Measurements from ENCODE around the gene TCERG1. TPM values are rescaled to one million over a fixed set of nuclear protein-coding genes. Genes with fewer than 3 reads are reported as not detected.

TCERG1 gene
- total RNA-seq, 1 donor from 2014 or later: 15.9 TPM

DNA sequence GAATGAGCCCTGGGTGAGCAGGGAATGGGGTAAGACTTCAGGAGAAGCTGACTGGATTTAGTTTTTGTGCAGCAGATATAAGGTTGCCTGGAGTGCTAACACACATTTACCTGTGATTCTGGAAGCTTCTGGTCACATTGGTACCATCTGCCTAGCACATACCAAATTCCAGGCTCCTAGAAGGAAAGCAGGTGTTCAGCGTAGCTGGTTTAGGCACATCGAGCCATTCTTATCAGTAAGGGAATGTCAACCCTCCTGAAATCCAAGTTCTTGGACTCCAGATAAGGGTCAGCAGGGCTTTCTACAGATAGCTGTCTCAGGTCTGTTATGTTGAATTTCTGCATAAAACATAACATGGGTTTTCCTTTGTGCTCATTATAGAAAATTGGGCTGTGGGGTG, 10.3 kb downstream of the TCERG1 start:
- DNase-seq (ENCODE audit: low read depth in 2 of 2): no peak

DNA sequence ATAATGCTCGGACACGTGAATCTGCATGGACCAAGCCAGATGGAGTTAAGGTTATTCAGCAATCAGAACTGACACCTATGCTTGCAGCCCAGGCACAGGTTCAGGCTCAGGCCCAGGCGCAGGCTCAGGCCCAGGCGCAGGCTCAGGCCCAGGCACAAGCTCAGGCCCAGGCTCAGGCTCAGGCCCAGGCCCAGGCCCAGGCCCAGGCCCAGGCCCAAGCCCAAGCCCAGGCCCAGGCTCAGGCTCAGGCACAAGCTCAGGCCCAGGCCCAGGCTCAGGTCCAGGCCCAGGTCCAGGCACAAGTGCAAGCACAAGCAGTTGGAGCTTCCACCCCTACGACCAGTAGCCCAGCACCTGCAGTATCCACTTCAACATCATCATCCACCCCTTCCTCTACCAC, 11.8 kb downstream of the TCERG1 start:
- DNase-seq (ENCODE audit: low read depth in 2 of 2): no peak

DNA sequence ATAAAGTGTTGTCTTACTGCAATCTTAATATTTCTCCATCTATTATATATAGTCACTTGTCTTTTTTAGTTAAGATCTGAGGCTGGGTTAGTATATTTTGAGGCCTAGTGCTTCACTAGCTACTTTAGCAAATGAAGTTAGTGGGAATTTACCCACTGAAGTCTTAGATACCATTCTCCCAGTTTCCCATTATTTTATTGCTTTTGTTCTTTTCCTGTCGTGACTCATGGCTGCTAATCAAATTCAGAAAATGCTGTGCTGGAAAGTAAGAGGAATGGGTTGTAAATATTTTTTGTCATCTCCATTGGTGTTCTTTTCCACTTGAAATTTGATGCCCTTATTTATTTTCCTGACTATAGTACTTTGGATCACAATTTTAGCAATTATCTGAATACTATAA, 14.2 kb downstream of the TCERG1 start:
- peak; percentile 70 to 83 for DNase-seq (ENCODE audit: low read depth in 2 of 2)

DNA sequence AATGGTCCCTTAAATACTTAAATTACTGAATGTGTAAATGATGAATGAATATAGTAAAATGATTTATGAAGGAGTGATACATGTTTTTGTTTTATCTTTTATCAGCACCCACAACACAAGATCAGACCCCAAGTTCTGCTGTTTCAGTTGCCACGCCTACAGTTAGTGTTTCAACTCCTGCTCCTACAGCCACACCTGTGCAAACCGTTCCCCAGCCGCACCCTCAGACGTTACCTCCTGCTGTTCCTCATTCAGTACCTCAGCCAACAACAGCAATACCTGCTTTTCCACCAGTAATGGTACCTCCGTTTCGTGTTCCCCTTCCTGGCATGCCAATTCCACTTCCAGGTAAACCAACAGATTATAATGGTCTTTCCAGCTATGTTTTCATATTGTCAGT, 16.3 kb downstream of the TCERG1 start:
- DNase-seq (ENCODE audit: low read depth in 2 of 2): no peak

DNA sequence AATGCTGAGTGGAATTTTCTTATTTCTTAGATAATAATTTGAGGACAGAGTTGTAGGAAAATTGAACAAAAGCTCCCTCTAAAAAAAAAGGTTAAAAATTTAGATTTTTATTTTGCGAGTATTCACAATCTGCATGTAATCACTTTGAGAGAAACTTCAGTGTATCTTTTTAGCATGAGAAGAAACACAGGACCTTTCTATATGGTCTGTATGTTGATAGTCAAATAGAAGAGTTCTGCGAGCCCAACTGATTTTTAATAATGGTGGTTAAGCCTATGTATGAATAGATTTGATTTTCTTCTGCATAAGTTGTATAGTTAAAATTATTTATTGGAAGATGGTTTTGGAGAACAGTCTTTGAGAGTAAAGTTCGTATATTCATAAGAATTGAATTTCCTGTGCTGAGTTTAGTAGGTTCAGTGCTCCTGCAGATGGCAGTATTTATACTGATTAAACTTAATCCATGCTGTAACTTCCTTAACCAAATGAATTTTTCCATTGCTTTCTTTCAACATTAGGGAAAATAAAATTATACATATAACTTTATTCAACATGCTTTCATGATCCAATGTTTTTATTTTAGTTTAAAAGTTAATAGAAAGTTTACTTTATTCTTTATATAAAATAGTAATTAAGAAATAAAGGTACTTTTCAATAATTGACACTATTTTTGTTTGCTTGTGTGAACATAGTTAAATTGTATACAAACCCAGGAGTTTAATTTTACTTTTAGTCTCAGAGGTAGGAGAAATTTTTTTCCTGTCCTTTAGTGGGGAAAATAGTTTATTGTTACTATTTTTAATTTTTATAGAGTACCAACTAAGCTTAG, 19.6 kb downstream of the TCERG1 start:
- DNase-seq (ENCODE audit: low read depth in 2 of 2): peak; percentile 33 to 65

DNA sequence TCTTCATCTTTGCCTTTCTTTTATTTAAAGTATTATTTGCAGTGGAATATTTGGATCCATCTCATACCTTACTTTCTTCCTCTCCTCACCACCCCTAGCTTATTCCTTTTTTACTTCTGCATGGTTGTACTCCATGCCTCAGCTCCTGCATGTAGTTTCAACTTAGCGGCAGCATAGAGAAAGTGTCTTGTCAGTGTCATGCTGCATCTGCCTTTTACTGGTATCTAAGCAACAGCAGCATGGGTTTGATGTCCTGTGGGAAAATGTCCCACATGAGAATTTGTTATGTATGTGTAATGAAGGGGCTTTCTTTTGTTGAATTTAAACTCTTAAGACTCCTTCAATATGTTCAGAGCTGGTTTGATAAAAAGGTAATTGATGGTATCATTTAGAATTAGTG, 20.6 kb downstream of the TCERG1 start:
- no peak for DNase-seq (ENCODE audit: low read depth in 2 of 2)

DNA sequence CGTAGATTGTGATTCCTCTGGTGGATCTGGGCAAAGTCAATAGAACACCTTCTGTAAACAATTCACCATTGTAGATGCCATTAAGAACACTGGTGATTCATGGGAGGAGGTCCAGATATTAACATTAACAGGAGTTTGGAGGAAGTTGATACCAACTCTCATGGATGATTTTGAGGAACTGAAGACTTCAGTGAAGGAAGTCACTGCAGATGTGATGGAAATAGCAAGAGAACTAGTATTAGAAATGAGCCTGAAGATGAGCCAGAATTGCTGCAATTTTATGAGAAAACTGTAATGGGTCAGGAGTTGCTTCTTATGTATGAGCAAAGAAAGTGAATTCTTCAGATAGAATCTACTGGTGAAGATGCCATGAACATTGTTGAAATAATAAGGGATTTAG, 26.9 kb downstream of the TCERG1 start:
- DNase-seq (ENCODE audit: low read depth in 2 of 2): no peak

DNA sequence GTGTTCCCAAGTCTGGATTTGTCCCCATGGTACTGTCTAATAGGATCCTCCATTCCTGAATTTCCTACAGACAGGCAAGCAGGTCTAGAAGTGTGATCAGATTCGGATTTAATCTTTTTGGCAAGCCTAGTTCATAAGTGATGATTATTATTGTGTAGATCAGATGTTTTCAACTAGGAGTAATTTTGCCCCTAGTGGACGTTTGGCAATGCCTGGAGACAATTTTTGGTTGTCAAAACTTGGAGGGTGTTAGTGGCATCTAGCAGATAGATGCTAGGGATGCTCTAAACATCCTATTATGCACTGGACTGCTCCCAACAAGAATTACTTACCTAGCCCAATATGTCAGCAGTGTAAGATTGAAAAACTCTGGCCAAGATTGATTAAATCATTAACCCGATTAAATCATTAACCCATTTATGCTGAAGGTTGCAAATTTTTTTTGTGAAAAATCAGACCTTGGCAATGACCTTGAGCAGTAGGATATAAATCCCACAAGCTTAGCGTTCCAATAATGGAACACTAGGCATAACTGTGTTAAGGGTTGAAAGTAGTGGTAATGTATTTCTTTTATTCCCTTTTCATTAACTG, 28.2 kb downstream of the TCERG1 start:
- DNase-seq (ENCODE audit: low read depth in 2 of 2): peak in 1 of 2 donors; percentile 7

DNA sequence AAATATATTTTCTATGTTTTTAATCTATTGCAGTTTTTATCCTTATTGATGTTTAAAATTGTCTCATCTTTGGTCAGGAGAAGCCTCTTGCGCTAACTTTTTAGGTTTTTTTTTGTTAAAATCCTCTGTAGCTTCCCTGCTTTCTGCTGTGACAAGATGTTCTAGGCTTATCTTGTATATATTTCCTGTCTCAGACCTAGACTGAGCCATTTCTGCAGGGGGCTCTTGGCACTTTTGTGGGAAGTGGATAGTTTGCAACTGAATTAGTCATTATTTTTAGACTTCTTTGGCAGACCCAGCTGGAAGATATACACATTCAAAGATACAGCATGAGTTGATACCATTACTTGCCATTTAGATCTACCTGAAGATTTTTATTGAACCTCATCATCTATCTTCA, 28.8 kb downstream of the TCERG1 start:
- DNase-seq (ENCODE audit: low read depth in 2 of 2): peak in 1 of 2 donors; percentile 10

DNA sequence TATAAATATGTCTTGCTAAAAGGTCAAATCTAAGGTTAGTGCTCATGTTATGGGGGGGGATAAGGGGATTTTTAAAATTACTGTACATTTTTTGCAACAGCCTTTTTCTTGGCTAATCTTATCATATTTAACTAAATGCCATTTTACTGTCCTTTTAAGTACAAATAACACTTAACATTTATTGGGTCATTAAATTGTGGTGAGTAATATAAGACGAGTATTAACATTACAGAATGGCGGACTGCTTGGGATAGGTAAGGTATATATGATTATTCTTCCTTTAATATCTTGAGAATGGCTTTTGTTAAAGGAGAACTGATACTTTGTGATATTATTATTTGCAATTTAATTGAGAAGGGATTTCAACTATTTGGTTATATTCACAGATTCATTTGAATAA, 35.6 kb downstream of the TCERG1 start:
- DNase-seq (ENCODE audit: low read depth in 2 of 2): no peak

DNA sequence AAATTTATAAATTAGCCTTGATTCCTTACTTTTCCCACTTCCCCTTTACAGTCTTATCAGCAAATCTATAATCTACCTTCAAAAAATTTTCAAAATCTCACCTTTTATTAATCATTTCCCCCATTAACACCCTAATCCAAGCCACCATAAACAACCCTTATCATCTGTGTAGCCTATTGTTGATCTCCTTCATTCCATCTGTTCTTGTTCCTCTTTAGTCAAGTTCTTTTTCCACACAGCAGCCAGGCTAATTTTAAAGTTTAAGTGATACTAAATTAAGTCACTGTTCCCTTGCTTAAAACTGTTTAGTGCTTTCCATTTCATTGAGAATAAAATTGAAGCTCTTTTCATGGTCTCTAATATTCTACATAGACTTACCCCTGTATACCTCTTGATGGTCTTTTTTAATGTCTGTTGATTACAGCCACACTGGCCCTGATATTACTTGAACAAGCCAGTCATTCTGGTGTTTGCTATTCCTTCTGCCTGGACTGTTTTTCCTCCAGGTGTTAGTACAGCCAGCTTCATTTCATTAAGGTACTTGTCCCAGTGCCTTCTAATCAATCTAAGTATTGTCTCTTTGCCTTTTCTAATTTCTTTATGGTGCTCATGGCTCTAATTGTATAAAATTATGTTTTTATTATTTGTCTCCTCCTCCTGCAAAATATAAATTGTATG, 37.7 kb downstream of the TCERG1 start:
- no peak for DNase-seq (ENCODE audit: low read depth in 2 of 2)

DNA sequence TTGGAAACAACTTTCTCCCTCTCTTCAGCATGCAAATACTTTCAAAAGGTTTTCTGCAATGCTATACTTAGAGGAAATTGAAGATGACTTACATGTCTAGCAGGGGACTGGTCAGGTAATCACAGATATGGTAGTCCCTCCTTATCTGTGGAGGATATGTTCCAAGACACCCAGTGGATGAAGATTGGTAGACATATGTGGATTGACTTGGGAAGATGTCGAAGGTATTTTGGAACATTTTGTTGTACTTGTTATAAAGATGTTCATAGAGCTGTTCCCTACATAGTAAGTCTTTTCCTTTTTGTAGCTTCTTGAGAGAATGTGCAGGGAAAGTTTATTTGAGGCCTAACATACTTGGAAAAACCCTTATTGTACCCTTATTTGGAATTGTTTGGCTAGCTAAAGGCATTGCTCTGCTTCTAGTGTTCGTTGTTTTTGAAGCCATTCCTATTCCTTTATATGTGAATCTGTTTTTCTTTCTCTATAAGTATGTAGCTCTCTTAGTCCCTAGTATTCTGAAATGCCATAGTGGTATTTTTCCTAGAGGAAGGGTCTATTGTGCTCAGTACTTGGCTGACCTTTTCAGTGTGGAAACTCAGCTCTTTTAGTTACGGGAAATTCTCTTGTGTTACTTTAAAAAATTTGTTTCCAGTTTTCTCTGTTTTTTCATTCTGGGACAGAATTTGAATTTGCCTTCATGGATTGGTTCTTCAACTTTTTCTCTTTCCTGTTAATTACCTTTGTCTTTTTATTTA, 43.1 kb downstream of the TCERG1 start:
- peak in 1 of 2 donors; percentile 86 for DNase-seq (ENCODE audit: low read depth in 2 of 2)

DNA sequence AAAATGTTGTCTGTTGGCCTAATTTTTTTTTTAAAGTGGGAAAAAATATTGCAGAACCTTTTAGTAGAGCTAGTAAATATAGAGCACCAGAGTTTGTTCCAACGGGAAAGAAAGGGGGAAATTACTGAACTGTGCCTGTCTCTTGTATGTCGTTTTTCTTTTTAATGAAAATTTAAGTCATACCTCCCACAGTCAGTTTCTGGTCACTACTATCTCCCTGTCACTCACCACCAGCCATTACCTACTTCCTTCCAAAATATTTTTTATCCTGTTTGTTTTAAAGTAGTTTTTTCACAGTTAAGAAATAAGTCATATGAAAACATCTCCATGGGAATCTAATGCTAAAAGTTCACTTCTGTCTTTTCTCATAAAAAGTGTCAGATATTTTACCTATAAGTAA, 47.5 kb downstream of the TCERG1 start:
- DNase-seq (ENCODE audit: low read depth in 2 of 2): peak in 1 of 2 donors; percentile 85

DNA sequence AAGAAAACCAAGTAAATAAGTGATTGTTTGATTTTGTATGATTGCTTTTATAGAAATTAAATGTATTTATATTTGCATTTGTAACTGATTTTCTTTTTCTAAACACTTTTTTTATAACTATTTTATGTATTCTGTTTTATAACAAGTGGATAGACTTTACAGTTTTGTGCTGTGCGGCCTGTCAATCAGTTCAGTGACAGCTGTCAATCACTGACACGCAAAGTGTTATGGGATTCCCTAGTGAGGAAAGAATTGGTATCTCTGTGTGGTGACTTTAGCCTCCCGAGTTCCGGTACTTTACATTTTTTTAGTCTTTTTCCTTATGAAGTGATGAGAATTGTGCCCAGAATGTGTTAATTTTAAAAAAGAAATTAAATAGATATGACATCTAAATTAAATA, 52.5 kb downstream of the TCERG1 start:
- DNase-seq (ENCODE audit: low read depth in 2 of 2): no peak

DNA sequence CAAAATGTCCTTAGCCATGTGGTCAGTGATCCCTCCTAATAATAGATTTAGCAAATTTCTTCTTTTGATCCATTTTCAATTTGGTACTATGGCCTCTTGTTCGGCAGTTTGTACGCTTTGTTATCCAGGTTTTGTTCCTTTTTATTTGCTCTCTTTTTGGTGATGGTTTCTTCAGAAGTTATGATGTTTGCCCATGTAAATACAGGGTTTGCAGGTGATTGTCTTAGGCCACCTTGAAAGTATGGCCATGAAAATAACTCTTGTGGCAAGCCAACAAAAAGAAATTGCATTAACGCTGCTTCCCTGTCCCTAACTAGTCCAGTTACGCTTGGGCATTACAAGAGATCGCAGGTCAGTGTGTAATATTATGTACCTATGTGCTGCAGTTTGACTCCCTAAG, 60.3 kb downstream of the TCERG1 start:
- no peak for DNase-seq (ENCODE audit: low read depth in 2 of 2)

DNA sequence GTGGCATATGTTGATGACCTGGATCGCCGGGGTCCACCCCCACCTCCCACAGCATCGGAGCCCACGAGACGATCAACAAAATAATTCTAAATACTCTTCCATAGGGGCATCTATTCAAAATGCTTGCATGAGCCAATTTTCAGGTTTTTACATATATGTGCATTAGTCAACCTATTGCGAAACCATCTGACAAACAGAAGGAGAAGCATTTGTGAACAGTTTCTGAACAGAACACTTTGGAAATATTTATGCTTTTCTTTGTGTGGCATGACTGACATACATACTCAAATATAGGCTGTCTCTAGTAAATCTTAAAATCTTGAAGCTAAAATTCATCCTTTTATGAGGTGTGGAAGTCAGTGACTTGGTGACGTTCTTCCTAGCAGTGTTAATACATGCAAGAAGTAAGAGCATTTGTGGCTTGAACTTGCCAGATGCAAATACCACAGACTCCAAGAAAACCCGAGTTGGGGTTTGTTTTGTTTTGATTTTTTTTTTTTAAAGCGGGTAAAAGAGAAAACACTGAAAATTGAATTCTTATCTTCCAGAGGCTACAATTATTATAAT, 63.5 kb downstream of the TCERG1 start:
- DNase-seq (ENCODE audit: low read depth in 2 of 2): no peak

DNA sequence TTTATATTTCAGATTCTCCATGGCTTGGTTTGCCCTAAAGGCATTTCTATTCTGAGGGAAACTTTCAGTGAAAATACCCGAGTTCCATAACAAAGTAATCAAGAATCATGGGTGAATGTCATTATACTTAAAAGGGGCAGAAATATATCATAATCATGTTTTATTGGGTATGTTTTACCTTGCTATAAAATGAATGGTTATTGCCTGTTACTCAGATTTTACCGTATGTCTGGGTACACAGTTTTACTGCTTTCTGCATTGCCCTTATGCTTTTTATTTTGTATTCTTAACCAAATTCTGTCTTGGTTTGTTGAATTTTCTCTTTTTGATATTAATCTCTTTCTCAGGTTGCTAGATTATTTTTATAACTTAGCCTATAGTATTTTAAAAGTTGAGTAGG, 66.3 kb downstream of the TCERG1 start:
- no peak for DNase-seq (ENCODE audit: low read depth in 2 of 2)

DNA sequence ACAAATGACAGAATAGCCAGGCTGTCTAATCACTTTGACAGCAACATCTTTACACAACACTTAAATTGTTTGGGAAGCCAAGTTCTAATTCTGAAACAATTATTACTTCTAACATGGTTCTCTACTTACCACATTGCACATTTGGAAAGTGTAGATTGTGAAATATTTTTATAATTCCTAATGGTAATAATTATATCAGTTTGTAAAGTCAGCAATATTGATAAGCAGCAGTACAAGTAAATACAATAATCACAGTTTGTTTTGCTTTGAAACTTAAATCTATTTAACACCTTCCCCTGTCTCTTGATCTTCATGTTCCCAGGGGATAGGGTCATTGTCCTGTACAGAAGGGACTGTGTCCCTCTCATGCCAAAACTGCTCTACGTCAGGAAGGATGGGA, 67.4 kb downstream of the TCERG1 start:
- no peak for DNase-seq (ENCODE audit: low read depth in 2 of 2)

DNA sequence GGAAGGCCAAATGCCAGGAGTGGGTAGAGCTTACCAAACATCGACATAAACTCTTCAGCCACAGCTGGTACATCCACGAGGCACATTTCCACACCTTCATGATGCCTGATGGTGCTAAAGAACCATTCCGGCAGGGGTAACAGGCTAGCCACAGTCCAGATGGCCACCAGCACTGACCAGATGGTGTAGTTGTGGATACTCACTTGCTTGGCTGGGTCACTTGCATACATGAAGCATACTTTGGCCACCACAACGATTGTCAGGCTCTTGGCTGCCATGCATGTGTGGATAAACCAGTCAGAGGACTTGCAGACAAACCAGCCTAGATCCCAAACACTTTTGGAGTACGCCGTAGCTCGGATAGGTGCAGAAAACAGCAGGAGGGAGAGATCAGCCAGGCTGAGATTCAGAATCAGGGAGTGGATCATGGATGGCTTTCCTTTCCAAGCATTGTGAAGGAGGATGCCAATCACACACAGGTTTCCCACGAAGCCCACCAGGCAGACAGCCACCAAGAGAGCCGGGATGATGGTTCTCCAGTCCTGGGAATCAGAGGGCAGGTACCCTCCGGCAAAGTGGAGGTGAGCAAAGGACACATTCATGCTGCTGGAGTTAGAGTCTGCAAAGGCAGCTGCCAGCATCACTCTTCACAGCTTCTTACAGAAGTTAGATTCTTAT, 68.5 kb downstream of the TCERG1 start:
- no peak for DNase-seq (ENCODE audit: low read depth in 2 of 2)

DNA sequence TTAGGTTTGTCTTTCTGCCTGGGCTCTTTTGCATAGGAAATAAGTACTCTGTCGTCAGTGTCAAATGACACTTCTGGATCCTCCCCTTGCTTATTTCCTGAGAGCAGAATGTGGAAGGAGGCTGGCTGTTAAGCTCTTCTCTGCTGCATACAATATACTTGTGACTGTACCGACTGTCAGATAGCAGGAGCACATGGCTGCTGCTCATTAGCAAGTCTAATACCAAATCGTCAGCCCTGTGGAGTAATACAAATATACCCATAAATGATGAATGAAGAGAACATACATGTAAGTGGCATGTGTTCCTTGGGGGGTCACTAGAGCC, 69.0 kb downstream of the TCERG1 start, which contains the start of gene GPR151:
Gene GPR151, minus strand, starts transcription at position 40 of the 325 bp plus-strand sequence. CDS start 77 bp downstream, outside the sequence.
- peak in 1 of 2 donors; percentile 13 for DNase-seq (ENCODE audit: low read depth in 2 of 2)

DNA sequence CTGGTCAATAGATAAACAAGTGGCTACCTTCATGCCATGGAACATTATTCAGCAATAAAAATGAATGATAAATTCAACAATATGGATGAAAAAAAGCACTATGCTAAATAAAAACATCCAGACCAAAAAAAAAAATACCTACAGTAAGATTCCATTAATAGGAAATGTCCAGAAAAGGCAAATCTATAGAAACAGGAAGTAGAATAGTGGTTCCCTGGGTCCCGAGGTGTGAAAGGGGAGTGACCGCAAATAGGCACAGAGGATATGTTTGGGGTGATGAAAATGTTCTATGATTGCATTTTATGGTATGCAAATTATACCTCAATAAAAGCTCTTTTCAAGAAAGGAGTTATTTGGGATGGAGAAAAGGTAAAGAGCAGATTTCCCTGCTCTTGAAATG, 72.4 kb downstream of the TCERG1 start:
- no peak for DNase-seq (ENCODE audit: low read depth in 2 of 2)
